Karpas-422 (cell line): Measurements from ENCODE around the gene GRK6. TPM values are rescaled to one million over a fixed set of nuclear protein-coding genes. Genes with fewer than 3 reads are reported as not detected.

Experiments used
- DNase-seq: peaks from one replicate; pipeline ENCODE4 v3.0.0-alpha.2; 2015
- H2AFZ ChIP-seq: fragments of 200-600 bp; sonication (generic); 2 replicates; pipeline ENCODE4 v1.6.1; 2014; ENCODE audit warnings: antibody characterized with exemption, low read length, mixed read lengths
- H3K27ac ChIP-seq: fragments of 200-600 bp; sonication (generic); 2 replicates; pipeline ENCODE4 v1.5.1; 2014; ENCODE audit warnings: mild to moderate bottlenecking, low read length, moderate library complexity
- H3K27me3 ChIP-seq: fragments of 200-600 bp; sonication (generic); 2 replicates; pipeline ENCODE4 v1.6.1; 2014; ENCODE audit warnings: low read length, mixed read lengths
- H3K36me3 ChIP-seq: fragments of 200-600 bp; sonication (generic); 2 replicates; pipeline ENCODE4 v1.6.1; 2014; ENCODE audit warnings: low read length, mixed read lengths; ENCODE audit not compliant: insufficient read depth
- H3K4me1 ChIP-seq: fragments of 200-600 bp; sonication (generic); 2 replicates; pipeline ENCODE4 v1.6.1; 2014; ENCODE audit warnings: mild to moderate bottlenecking, low read length, mixed read lengths
- H3K4me2 ChIP-seq: fragments of 200-600 bp; sonication (generic); 2 replicates; pipeline ENCODE4 v1.6.1; 2014; ENCODE audit warnings: low read length, low read depth, mild to moderate bottlenecking; ENCODE audit not compliant: poor library complexity, severe bottlenecking
- H3K4me3 ChIP-seq: fragments of 200-600 bp; sonication (generic); 2 replicates; pipeline ENCODE4 v1.5.1; 2014; ENCODE audit warnings: mild to moderate bottlenecking, antibody characterized with exemption, low read length, mixed read lengths
- H3K79me2 ChIP-seq: fragments of 200-600 bp; sonication (generic); 2 replicates; pipeline ENCODE4 v1.6.1; 2014; ENCODE audit warnings: mild to moderate bottlenecking, low read length, mixed read lengths
- H3K9ac ChIP-seq: fragments of 200-600 bp; sonication (generic); 2 replicates; pipeline ENCODE4 v1.6.0; 2014; ENCODE audit warnings: low read length
- H3K9me2 ChIP-seq: fragments of 200-600 bp; sonication (generic), shearing (Covaris generic); replicated peaks from 2 replicates; pipeline ENCODE4 v1.6.0; 2014; ENCODE audit warnings: mild to moderate bottlenecking, low read length, moderate library complexity; ENCODE audit not compliant: insufficient read depth
- H3K9me3 ChIP-seq: fragments of 300-700, 200-600 bp; sonication (generic); 2 replicates; pipeline ENCODE4 v1.6.1; 2014; ENCODE audit warnings: low read length, mixed read lengths
- H4K20me1 ChIP-seq: fragments of 200-600 bp; sonication (generic); 2 replicates; pipeline ENCODE4 v1.6.1; 2014; ENCODE audit warnings: mild to moderate bottlenecking, antibody characterized with exemption, low read length, low read depth; ENCODE audit not compliant: insufficient read depth
- total RNA-seq: library from RNA; depleted of rRNA; stranded (reverse); fragments of >200 nt; shearing (Covaris generic); gene quantifications from 2 replicates; pipeline ENCODE4 v1.2.3, GENCODE V29; 2014; ENCODE audit warnings: low replicate concordance

The GRK6 gene
- total RNA-seq, 1 experiment from 2014 or later = 45.5 TPM

DNA sequence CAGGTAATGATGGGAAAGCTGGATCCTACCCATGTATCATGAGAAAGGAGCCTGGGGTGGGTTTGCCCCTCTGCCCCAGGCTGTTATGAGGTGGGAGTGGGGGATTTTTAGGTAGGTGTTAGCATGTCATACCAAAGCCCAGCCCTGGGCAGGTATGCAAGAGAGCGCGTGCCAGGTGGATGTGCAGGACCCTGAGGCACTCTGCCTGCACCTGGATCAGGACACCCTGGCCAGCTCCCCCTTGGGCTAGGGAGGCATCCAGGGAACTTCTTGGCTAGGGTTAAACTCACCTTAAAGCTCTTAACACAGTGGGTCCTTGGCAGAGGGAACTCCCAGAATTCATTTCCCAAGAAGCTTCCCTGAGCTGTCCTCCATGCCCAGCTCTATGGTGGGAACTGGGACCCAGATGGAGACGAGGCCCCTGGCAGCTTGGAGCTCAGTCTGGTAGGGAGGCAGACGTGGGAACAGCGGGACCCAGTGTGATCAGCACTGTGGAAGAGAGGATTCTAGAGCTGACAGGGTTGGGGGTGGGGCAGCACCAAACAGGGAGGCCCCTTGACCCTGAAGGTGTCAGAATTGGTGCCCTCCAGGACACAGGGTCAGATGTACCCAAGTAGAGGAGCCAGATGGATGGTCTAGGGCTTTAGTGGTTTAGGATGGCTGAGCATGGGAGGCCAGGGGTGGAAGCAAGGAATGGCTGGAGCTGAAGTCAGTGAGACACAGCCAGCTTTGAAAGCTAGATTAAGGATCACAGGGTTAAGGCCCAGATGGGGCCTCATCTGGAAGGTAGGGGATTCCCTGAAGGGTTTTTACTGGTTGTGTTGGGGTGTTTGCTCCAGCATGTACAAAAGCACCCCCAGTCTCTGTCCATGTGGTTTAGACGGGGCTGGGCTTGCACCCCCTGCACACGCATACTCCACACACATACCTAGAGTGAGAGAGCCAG, 17.9 kb downstream of the GRK6 start:
- Histone ChIP-seq H2AFZ (no peak overlapping the region), H3K4me1 (peaks cover 50% of the 10 kb centered on the region), H3K27me3 (no peaks in the 10 kb centered on the region), H3K9me3 (no peaks in the 10 kb centered on the region), H3K27ac (peak overlapping the region; percentile 88), H3K9me2 (no peaks in the 10 kb centered on the region), H3K4me2 (peak overlapping the region; percentile 97), H3K79me2 (peaks cover 19% of the 10 kb centered on the region), H3K4me3 (peak overlapping the region; percentile 87; the same call in 1 of the 2 replicates), H4K20me1 (no peaks in the 10 kb centered on the region), H3K36me3 (no peaks in the 10 kb centered on the region), H3K9ac (peak overlapping the region; percentile 96; the same call in 1 of the 2 replicates)
- peak; percentile 57 for DNase-seq

DNA sequence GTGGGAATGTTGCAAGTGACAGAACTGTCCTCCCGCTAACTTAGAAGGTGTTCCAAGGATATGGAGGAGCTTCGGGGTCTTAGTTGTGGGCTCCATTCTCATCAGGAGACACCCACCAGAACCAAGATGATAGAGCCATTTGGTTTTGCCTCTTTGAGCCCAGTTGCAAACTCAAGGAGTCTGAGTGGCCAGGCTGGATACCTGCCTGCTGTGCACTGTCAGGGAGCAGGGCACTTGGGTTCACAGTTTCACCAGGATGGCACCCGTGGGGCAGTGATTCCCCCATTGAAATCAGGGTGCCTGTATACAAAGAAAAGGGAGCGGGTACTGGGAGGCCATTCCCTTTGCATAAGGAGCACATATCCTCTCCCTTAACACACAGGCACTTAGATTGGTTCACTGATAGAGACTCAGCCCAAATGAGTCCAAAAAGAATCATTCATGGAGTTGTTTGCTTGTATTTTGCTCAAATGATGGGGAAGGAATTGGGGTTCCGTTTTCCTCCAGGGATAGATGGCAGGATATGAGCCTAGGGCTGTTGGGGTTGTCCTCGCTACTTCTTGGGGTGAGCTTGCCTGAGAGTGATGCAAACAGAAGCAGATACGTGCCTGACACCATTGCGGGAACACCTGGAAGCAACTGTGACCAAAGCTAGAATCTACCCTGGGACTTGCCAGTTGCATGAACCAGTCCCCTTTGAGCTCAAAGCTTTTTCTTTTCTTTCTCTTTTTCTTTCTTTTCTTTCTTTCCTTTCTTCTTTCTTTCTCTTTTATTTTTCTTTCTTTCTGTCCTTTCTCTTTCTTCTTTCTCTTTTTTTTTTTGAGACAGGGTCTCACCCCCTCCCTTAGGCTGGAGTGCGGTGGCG, 18.8 kb downstream of the GRK6 start:
- Histone ChIP-seq H4K20me1 (no peaks in the 10 kb centered on the region), H3K4me1 (peaks cover 59% of the 10 kb centered on the region)
- DNase-seq = peak; percentile 75

DNA sequence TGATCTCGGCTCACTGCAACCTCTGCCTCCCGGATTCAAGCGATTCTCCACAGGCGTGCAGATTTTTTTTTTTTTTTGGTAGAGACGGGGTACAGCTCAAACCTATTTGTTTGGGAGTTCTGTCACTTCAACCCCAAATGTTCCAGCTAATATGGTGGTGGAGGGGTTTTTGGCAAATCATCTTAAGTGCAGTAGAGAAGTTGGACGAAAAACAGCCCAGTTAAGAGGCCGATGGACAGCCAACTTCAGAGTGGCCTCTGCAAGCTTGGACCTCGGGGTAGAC, 19.4 kb downstream of the GRK6 start:
- Histone ChIP-seq H3K79me2 (peaks cover 30% of the 10 kb centered on the region), H3K9me3 (no peaks in the 10 kb centered on the region), H3K4me3 (peak overlapping the region; percentile 87), H3K9me2 (no peaks in the 10 kb centered on the region), H3K9ac (peak overlapping the region; percentile 96), H3K36me3 (no peaks in the 10 kb centered on the region), H3K27me3 (no peaks in the 10 kb centered on the region), H3K4me1 (peaks cover 64% of the 10 kb centered on the region), H2AFZ (peak overlapping the region; percentile 52; the same call in 1 of the 2 replicates), H3K27ac (peak overlapping the region; percentile 88), H3K4me2 (peak overlapping the region; percentile 97), H4K20me1 (no peaks in the 10 kb centered on the region)
- peak; percentile 65 for DNase-seq

More for the DNA sequence above, 18.8 kb downstream of the GRK6 start:
- Histone ChIP-seq H3K9me2 (no peaks in the 10 kb centered on the region), H3K27ac (peak overlapping the region; percentile 88), H3K9ac (peak overlapping the region; percentile 96), H3K79me2 (peaks cover 27% of the 10 kb centered on the region), H3K4me3 (peak overlapping the region; percentile 87), H3K4me2 (peak overlapping the region; percentile 97), H3K36me3 (no peaks in the 10 kb centered on the region), H2AFZ (no peak overlapping the region), H3K27me3 (no peaks in the 10 kb centered on the region), H3K9me3 (no peaks in the 10 kb centered on the region)

DNA sequence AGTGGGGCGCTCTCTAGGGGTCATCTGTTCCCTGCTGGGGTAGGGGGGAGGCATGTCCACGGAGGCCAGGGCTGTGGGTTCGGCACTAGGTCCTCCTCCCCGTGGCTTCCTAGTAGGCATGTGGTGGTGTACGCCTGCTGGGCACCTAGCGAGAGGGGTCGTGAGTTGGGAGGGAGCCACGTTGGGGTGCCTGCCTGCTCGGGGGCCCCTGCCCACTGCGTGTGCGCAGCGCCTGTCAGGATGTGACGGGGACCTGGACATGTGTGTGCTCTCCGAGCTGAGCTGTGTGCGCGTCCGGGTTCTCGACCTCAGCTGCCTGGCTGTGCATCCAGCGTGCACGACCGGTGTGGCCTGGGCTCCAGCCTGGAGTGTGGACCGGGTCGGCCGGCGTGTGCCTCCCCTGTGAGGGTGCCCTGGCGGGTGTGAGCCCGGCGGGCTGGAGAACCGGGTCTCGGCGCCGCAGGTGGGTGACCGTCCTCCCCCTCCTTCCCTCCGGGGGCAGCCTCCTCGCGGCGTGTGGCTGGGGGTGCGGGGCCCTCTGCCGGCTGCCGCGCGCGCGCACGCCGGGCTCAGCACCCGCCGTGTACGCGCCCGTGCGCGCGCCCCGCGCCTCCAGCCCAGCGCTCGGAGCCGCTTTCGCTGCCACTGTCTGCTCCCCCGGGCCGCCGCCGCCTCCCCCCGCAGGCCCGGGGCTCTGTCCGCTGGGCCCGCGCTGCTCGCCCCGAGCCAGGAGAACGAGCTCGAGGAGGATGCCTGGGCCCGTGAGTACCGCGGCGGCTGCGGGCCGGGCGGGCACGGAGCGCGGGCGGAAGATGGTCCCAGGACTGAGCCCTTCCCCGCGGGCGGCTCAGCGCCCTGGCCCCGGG, 20.0 kb downstream of the GRK6 start, which contains the start of gene PRR7:
TSS of gene PRR7 (plus strand) at position 615 of the 866 bp plus-strand sequence. CDS start 8,254 bp downstream, outside the sequence.
- H3K4me2 ChIP-seq = peak within 1 kb of the TSS; percentile 97
- no peaks in the 10 kb centered on the region for H3K9me2 ChIP-seq
- H3K36me3 ChIP-seq = no peaks in the 10 kb centered on the region
- H4K20me1 ChIP-seq = no peaks in the 10 kb centered on the region
- H3K27ac ChIP-seq = peak within 1 kb of the TSS; percentile 90
- peak within 1 kb of the TSS; percentile 87 for H3K4me3 ChIP-seq
- H3K27me3 ChIP-seq = no peaks in the 10 kb centered on the region
- peak within 1 kb of the TSS; percentile 96 for H3K9ac ChIP-seq
- no peaks in the 10 kb centered on the region for H3K9me3 ChIP-seq
- peak; percentile 95 for DNase-seq
- H3K4me1 ChIP-seq = peaks cover 67% of the 10 kb centered on the region
- peaks cover 30% of the 10 kb centered on the region for H3K79me2 ChIP-seq
- peak within 1 kb of the TSS; percentile 52; the same call in 1 of the 2 replicates for H2AFZ ChIP-seq

DNA sequence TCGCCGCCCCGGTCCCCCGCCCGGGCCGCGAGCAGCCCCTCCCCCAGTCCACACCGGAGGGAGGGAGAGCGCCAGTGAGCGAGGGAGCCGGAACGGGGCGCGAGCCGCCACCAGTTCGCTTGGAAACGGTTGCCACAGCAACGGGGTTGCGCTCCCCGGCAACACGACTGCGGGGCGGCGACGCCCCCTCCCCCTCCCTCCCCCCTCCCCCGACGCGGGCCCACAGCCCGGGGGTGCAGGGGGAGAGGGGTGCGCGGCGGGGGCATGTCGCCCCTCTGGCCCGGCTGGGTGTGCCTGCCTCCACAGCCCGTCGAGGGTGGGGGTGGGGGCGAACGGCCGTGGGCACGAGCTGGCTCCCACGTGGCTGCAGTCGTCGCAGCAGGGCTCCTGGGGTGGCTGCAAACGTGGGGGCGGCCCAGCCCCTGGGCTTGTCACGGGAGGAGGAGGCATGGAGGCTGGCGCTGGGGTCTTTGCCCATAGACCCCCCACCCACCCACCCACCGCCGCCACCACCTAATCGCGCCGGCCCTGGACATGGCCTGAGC, 20.7 kb downstream of the GRK6 start:
- peak; percentile 95 for DNase-seq
- Histone ChIP-seq H3K27me3 (no peaks in the 10 kb centered on the region), H3K27ac (peak overlapping the region; percentile 90), H2AFZ (no peak overlapping the region), H3K4me3 (peak overlapping the region; percentile 87), H3K4me1 (peaks cover 70% of the 10 kb centered on the region), H3K9me2 (no peaks in the 10 kb centered on the region), H3K9me3 (no peaks in the 10 kb centered on the region), H3K36me3 (no peaks in the 10 kb centered on the region), H4K20me1 (no peaks in the 10 kb centered on the region), H3K79me2 (peaks cover 30% of the 10 kb centered on the region), H3K4me2 (peak overlapping the region; percentile 97), H3K9ac (peak overlapping the region; percentile 96)

DNA sequence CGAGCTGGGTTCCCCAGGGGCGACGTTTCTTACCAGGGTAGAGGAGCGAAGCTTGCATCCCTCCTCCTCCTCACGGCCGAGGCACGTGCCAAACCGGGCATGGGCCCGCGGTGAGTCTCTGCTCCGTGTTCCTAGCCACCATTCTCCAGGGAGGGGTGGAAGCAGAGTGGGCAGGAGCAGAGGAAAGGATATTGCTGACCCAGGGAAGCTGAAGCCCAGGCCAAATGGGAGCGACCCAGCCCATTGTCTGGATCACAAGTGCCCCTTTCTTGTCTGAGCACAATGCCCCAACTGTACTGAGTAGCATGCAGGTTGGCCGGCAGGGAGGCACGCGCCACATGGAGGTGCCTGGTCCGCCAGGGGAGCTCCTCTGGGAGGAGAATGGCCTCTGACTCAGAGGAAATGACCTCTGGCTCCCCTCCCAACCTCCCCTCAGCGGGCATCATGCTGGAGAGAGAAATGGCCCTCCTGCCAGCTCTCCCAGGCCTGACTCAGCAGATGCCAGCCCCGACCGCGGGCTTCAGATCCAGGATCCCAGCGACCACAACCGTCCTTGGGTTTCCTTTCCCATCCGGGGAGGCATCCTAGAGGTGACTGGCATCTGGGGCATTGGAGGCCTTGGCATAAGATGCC, 21.3 kb downstream of the GRK6 start:
- Histone ChIP-seq H3K4me3 (peak overlapping the region; percentile 72), H3K9me2 (no peaks in the 10 kb centered on the region), H2AFZ (no peak overlapping the region), H3K27ac (peak overlapping the region; percentile 90), H3K4me1 (peaks cover 75% of the 10 kb centered on the region), H3K9me3 (no peaks in the 10 kb centered on the region), H3K79me2 (peaks cover 32% of the 10 kb centered on the region), H3K4me2 (peak overlapping the region; percentile 88), H4K20me1 (no peaks in the 10 kb centered on the region), H3K36me3 (no peaks in the 10 kb centered on the region), H3K9ac (peak overlapping the region; percentile 96), H3K27me3 (no peaks in the 10 kb centered on the region)
- DNase-seq = peak; percentile 84
